SH-SY5Y (cell line): Measurements from ENCODE around the gene CEP78.

Source experiments
- GATA2 ChIP-seq: IDR thresholded peaks from 2 replicates; pipeline ENCODE4 v1.6.1; 2011; ENCODE audit warnings: mild to moderate bottlenecking, low read depth, low read length
- GATA3 ChIP-seq: IDR thresholded peaks from 2 replicates; pipeline ENCODE4 v1.6.1; 2011; ENCODE audit warnings: low read depth, mild to moderate bottlenecking, low read length, moderate library complexity

GRCh38 chr9:78295731-78296130 lies 59.9 kb downstream of the CEP78 start:
- TF ChIP-seq GATA3, result no peak
- no peak for TF ChIP-seq GATA2
